ENCODE data around the gene GPHA2.

GRCh38 chr11:64908766-64909165 is 26.9 kb downstream of the GPHA2 start:
- TF ChIP-seq, protein P1, sequence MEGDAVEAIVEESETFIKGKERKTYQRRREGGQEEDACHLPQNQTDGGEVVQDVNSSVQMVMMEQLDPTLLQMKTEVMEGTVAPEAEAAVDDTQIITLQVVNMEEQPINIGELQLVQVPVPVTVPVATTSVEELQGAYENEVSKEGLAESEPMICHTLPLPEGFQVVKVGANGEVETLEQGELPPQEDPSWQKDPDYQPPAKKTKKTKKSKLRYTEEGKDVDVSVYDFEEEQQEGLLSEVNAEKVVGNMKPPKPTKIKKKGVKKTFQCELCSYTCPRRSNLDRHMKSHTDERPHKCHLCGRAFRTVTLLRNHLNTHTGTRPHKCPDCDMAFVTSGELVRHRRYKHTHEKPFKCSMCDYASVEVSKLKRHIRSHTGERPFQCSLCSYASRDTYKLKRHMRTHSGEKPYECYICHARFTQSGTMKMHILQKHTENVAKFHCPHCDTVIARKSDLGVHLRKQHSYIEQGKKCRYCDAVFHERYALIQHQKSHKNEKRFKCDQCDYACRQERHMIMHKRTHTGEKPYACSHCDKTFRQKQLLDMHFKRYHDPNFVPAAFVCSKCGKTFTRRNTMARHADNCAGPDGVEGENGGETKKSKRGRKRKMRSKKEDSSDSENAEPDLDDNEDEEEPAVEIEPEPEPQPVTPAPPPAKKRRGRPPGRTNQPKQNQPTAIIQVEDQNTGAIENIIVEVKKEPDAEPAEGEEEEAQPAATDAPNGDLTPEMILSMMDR (IDR thresholded peaks at IDR 0.05), result no peak
- TF ChIP-seq POLR2A (IDR thresholded peaks at IDR 0.05), result no peak
